ENCODE data around the gene MIOX. TPM values are rescaled to one million over a fixed set of nuclear protein-coding genes. Genes with fewer than 3 reads are reported as not detected.

MIOX gene
- total and polyA plus RNA-seq, 4 donors: 0.18 TPM; not detected in 3

DNA sequence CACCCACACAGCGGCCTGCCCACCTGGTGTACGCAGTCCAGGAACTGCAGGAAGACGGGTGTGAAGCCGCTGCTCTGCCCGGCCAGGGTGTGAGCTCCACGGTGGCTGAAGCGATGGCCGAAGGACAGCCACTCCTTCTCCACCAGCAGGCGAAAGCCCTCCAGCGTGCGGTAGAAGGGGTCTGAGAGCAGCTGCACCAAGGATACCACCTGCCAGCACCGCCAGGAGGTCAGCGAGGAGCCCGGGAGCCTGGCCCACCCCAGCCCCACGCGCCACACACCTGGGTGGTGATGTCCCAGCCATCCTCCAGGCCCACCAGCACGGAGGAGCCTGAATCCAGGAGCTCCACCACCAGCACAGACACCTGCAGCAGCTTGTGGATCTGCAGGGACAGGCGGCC lies 31.5 kb upstream of the MIOX start:
- 95% methylated on average over 18 of the region's 18 CpGs for WGBS (ENCODE audit: insufficient coverage)
- peaks cover 86% of the 10 kb centered on the region for H3K36me3 ChIP-seq (ENCODE audit: control insufficient read depth, insufficient read depth, low read length)
- H3K27ac ChIP-seq (ENCODE audit: low read depth, low read length): no peak overlapping the region
- H3K4me1 ChIP-seq (ENCODE audit: control insufficient read depth, insufficient read depth, low read length): no peaks in the 10 kb centered on the region
- DNase-seq (ENCODE audit: low read depth in 4 of 6, low spot score in 6 of 6): no peak
- no peak overlapping the region for H3K4me3 ChIP-seq (ENCODE audit: low read depth, low read length)
- H3K27me3 ChIP-seq (ENCODE audit: control insufficient read depth, insufficient read depth, low read length): no peaks in the 10 kb centered on the region
- H3K9me3 ChIP-seq (ENCODE audit: control insufficient read depth, insufficient read depth, low read length): no peaks in the 10 kb centered on the region

DNA sequence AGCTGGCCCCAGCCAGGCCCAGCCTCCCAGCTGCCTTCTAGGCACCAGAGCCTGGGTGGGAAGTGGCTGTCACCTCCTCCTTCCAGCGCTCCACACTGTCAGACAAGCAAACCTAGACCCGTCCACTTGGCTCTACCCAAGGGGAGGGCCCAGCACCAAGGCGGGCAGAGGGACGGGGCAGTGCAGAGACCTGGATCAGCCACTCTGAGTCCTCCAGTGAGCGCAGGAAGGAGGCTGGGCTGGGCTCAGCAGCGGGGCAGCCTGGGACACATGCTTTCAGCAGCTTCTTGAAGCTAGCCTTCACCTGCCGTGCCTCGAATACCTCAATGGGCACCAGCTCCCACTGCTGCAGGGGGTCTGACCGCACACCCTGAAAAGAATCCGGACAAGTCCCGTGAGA lies 30.6 kb upstream of the MIOX start:
- Histone ChIP-seq H3K9me3 (ENCODE audit: control insufficient read depth, insufficient read depth, low read length) (no peaks in the 10 kb centered on the region), H3K27ac (ENCODE audit: low read depth, low read length) (no peak overlapping the region), H3K4me1 (ENCODE audit: control insufficient read depth, insufficient read depth, low read length) (no peaks in the 10 kb centered on the region), H3K4me3 (ENCODE audit: low read depth, low read length) (no peak overlapping the region), H3K36me3 (ENCODE audit: control insufficient read depth, insufficient read depth, low read length) (peaks cover 88% of the 10 kb centered on the region), H3K27me3 (ENCODE audit: control insufficient read depth, insufficient read depth, low read length) (no peaks in the 10 kb centered on the region)
- WGBS (ENCODE audit: insufficient coverage): 97% methylated on average over 8 of the region's 11 CpGs
- DNase-seq (ENCODE audit: low read depth in 4 of 6, low spot score in 6 of 6): no peak

DNA sequence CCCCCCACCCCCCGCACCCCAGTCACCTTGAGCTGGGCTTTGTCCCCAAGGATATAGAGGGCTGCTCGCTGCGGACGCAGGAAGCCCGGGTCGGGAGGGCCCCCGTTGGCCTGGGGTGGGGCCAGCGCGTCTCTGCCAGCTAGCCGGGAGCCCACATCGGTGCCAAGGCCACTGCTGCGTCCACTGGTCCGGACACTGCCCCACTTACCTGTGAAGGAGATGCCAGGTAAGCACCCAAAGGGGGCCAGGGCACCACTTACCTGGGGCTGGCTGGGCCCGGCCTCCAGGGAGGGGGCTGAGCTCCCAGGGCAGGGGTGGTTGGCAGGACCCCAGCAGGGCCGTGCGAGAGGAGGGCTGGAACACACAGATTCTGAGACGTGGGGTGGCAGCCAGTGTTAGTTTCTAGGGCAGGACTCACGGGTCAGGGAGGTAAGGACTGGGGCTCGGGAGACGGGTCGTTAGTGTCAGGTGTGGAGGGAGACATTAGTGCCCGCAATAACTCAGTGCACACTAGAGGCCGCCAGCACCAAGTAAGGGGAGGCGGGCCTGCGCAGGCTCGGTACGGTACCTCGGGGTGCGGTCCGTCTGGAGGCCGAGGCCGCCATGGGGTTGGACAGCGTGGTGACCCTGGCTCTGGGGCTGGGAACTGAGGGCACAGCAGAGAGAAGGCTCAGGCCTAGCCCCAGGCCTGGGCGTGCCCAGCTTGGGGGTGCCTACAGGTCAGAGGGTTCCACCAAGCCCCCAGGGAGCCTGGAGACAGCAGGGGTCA lies 30.0 kb upstream of the MIOX start:
- DNase-seq (ENCODE audit: low read depth in 4 of 6, low spot score in 6 of 6): no peak
- WGBS (ENCODE audit: insufficient coverage): 84% methylated on average over 33 of the region's 34 CpGs
- no peak overlapping the region for H3K27ac ChIP-seq (ENCODE audit: low read depth, low read length)
- H3K9me3 ChIP-seq (ENCODE audit: control insufficient read depth, insufficient read depth, low read length): no peaks in the 10 kb centered on the region
- no peaks in the 10 kb centered on the region for H3K4me1 ChIP-seq (ENCODE audit: control insufficient read depth, insufficient read depth, low read length)
- H3K36me3 ChIP-seq (ENCODE audit: control insufficient read depth, insufficient read depth, low read length): peaks cover 92% of the 10 kb centered on the region
- H3K27me3 ChIP-seq (ENCODE audit: control insufficient read depth, insufficient read depth, low read length): no peaks in the 10 kb centered on the region
- no peak overlapping the region for H3K4me3 ChIP-seq (ENCODE audit: low read depth, low read length)

DNA sequence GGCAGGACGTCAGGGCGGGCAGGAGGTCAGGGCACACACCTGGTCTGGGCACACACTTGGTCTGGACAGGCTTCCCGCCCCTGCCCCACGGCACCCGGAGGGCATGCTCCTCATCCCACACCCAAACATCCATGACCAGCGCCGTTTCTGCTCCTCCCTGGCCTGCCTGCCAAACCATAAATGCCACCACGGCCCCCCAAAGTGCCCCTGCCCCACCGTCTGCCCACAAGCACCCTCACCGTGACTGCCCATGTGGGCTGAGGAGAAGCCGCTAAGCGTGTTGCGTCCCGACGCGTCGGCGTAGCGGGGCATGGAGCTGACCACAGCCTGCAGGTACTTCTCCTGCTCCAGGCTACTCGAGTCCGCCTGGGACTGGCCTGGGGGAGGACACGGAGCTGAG lies 27.6 kb upstream of the MIOX start:
- Histone ChIP-seq H3K27ac (ENCODE audit: low read depth, low read length) (no peak overlapping the region), H3K4me1 (ENCODE audit: control insufficient read depth, insufficient read depth, low read length) (no peaks in the 10 kb centered on the region)

GRCh38 chr22:50459496-50460140 lies 27.0 kb upstream of the MIOX start:
- Histone ChIP-seq H3K27ac (ENCODE audit: low read depth, low read length) (no peak overlapping the region), H3K4me1 (ENCODE audit: control insufficient read depth, insufficient read depth, low read length) (no peaks in the 10 kb centered on the region), H3K27me3 (ENCODE audit: control insufficient read depth, insufficient read depth, low read length) (no peaks in the 10 kb centered on the region), H3K36me3 (ENCODE audit: control insufficient read depth, insufficient read depth, low read length) (peaks cover 100% of the 10 kb centered on the region), H3K9me3 (ENCODE audit: control insufficient read depth, insufficient read depth, low read length) (no peaks in the 10 kb centered on the region), H3K4me3 (ENCODE audit: low read depth, low read length) (no peak overlapping the region)
- DNase-seq (ENCODE audit: low read depth in 4 of 6, low spot score in 6 of 6): no peak
- 95% methylated on average over 37 of the region's 41 CpGs for WGBS (ENCODE audit: insufficient coverage)

More for the DNA sequence above, 27.6 kb upstream of the MIOX start:
- H3K4me3 ChIP-seq (ENCODE audit: low read depth, low read length): no peak overlapping the region
- H3K36me3 ChIP-seq (ENCODE audit: control insufficient read depth, insufficient read depth, low read length): peaks cover 100% of the 10 kb centered on the region
- no peak for DNase-seq (ENCODE audit: low read depth in 4 of 6, low spot score in 6 of 6)
- H3K27me3 ChIP-seq (ENCODE audit: control insufficient read depth, insufficient read depth, low read length): no peaks in the 10 kb centered on the region
- 93% methylated on average over 22 of the region's 22 CpGs for WGBS (ENCODE audit: insufficient coverage)
- H3K9me3 ChIP-seq (ENCODE audit: control insufficient read depth, insufficient read depth, low read length): no peaks in the 10 kb centered on the region

DNA sequence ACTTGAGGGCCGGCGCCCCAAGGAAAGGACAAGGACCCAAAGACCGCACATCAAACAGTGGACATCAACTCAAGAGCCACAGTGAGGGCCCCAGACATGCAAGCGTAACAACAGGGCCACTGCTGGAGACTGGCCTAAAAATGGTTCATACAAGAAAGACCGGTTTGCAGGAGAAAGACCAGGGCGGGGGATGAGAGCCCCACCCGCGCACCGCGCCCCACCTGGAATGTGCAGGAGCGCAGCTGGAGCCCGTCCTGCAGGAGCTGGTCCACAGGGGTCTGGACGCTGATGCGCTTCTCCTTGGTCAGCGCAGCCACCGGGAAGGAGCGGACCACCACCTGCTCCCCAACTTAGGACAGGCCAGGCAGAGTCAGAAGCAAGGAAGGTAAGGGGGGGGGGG lies 25.7 kb upstream of the MIOX start:
- Histone ChIP-seq H3K27ac (ENCODE audit: low read depth, low read length) (no peak overlapping the region), H3K27me3 (ENCODE audit: control insufficient read depth, insufficient read depth, low read length) (no peaks in the 10 kb centered on the region), H3K9me3 (ENCODE audit: control insufficient read depth, insufficient read depth, low read length) (no peaks in the 10 kb centered on the region), H3K36me3 (ENCODE audit: control insufficient read depth, insufficient read depth, low read length) (peaks cover 100% of the 10 kb centered on the region), H3K4me3 (ENCODE audit: low read depth, low read length) (no peak overlapping the region), H3K4me1 (ENCODE audit: control insufficient read depth, insufficient read depth, low read length) (no peaks in the 10 kb centered on the region)
- no peak for DNase-seq (ENCODE audit: low read depth in 4 of 6, low spot score in 6 of 6)
- 97% methylated on average over 17 of the region's 17 CpGs for WGBS (ENCODE audit: insufficient coverage)

GRCh38 chr22:50461536-50461935 lies 25.1 kb upstream of the MIOX start:
- 94% methylated on average over 22 of the region's 26 CpGs for WGBS (ENCODE audit: insufficient coverage)

GRCh38 chr22:50461979-50462540 lies 24.6 kb upstream of the MIOX start:
- Histone ChIP-seq H3K27me3 (ENCODE audit: control insufficient read depth, insufficient read depth, low read length) (no peaks in the 10 kb centered on the region), H3K4me3 (ENCODE audit: low read depth, low read length) (no peak overlapping the region), H3K27ac (ENCODE audit: low read depth, low read length) (no peak overlapping the region), H3K36me3 (ENCODE audit: control insufficient read depth, insufficient read depth, low read length) (peaks cover 100% of the 10 kb centered on the region), H3K4me1 (ENCODE audit: control insufficient read depth, insufficient read depth, low read length) (no peaks in the 10 kb centered on the region), H3K9me3 (ENCODE audit: control insufficient read depth, insufficient read depth, low read length) (no peaks in the 10 kb centered on the region)
- WGBS (ENCODE audit: insufficient coverage): 95% methylated on average over 26 of the region's 30 CpGs
- DNase-seq (ENCODE audit: low read depth in 4 of 6, low spot score in 6 of 6): no peak

More at GRCh38 chr22:50461536-50461935, 25.1 kb upstream of the MIOX start:
- peaks cover 100% of the 10 kb centered on the region for H3K36me3 ChIP-seq (ENCODE audit: control insufficient read depth, insufficient read depth, low read length)
- no peaks in the 10 kb centered on the region for H3K27me3 ChIP-seq (ENCODE audit: control insufficient read depth, insufficient read depth, low read length)
- no peak overlapping the region for H3K4me3 ChIP-seq (ENCODE audit: low read depth, low read length)
- no peaks in the 10 kb centered on the region for H3K9me3 ChIP-seq (ENCODE audit: control insufficient read depth, insufficient read depth, low read length)
- DNase-seq (ENCODE audit: low read depth in 4 of 6, low spot score in 6 of 6): no peak
- H3K27ac ChIP-seq (ENCODE audit: low read depth, low read length): no peak overlapping the region
- H3K4me1 ChIP-seq (ENCODE audit: control insufficient read depth, insufficient read depth, low read length): no peaks in the 10 kb centered on the region

DNA sequence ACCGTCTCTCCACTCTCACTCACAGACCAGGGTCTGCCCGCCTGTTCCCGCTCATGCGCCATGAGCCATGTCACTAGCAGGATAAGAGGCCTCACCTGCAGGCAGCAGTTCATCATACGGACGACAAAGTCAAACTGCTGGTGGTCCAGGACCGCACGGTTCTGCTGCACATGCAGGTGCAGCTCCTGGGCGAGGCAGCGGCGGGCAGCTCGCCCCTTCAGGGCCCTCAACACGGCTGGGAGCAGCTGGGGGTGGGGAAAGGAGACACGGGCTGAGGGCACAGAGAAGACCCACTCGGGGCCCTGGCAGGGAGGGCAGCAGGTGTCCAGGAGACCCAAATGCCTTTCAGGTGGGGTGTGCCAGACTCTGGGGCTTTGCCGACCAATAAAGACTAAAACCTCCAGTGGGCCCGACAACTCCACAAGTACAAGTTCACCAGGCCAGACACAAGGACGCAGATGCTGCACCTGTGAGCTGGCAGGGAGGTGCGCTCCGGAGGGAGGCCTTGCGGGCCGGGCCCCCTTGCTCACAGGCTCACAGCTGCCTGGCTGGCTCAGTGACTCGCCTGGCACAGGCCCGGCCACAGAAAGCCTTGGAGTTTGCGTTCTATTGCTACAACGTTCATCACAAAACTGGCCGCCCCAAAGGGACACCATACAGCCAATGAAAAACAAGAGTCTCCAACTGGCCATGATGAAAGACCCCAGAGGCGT lies 23.3 kb upstream of the MIOX start:
- H3K4me3 ChIP-seq (ENCODE audit: low read depth, low read length): no peak overlapping the region
- H3K27ac ChIP-seq (ENCODE audit: low read depth, low read length): no peak overlapping the region
- H3K4me1 ChIP-seq (ENCODE audit: control insufficient read depth, insufficient read depth, low read length): no peaks in the 10 kb centered on the region
- no peak for DNase-seq (ENCODE audit: low read depth in 4 of 6, low spot score in 6 of 6)
- no peaks in the 10 kb centered on the region for H3K9me3 ChIP-seq (ENCODE audit: control insufficient read depth, insufficient read depth, low read length)
- peaks cover 100% of the 10 kb centered on the region for H3K36me3 ChIP-seq (ENCODE audit: control insufficient read depth, insufficient read depth, low read length)
- WGBS (ENCODE audit: insufficient coverage): 95% methylated on average over 27 of the region's 28 CpGs
- no peaks in the 10 kb centered on the region for H3K27me3 ChIP-seq (ENCODE audit: control insufficient read depth, insufficient read depth, low read length)

Data from spinal cord (tissue), 10 donors.